ENCODE data around the gene ZNF710. TPM values are rescaled to one million over a fixed set of nuclear protein-coding genes. Genes with fewer than 3 reads are reported as not detected.

Gene ZNF710
- total and polyA plus RNA-seq, 2 experiments from 2014 or later: 15.9 to 18.2 TPM

- Histone ChIP-seq H4K20me1 (replicated peaks; ENCODE audit: insufficient read depth) (peaks cover 5% of the 10 kb centered on the region; the same call in 1 of the 2 replicates), H3K9me2 (ENCODE audit: insufficient read depth) (no peaks in the 10 kb centered on the region; the same call in 1 of the 2 replicates), H3K79me2 (replicated peaks; ENCODE audit: insufficient read depth) (no peaks in the 10 kb centered on the region), H2AFZ (no peak overlapping the region), H3K27me3 (ENCODE audit: insufficient read depth) (no peaks in the 10 kb centered on the region), H3K36me3 (ENCODE audit: insufficient read depth) (no peaks in the 10 kb centered on the region), H3K4me2 (no peak overlapping the region), H3K4me3 (no peak overlapping the region), H3K4me1 (ENCODE audit: insufficient read depth) (no peaks in the 10 kb centered on the region), H3K27ac (ENCODE audit: low read depth) (no peak overlapping the region), H3F3A (replicated peaks; ENCODE audit: low read depth) (no peaks in the 10 kb centered on the region; the same call in 1 of the 2 replicates)
- Mint-ChIP-seq H3K4me1 (peaks cover 2% of the 10 kb centered on the region; the same call in 2 of the 3 replicates), H3K27ac (no peak overlapping the region), H3K36me3 (ENCODE audit: low read depth) (peaks cover 42% of the 10 kb centered on the region), H3K9me3 (no peaks in the 10 kb centered on the region), H3K4me3 (no peak overlapping the region), H3K27me3 (ENCODE audit: insufficient read depth, low read depth, poor library complexity) (peaks cover 12% of the 10 kb centered on the region)
- no peak for TF ChIP-seq NANOG (IDR thresholded peaks at IDR 0.05; ENCODE audit: borderline replicate concordance)
- no peak for TF ChIP-seq ZNF331 (CRISPR knock-in tag; IDR thresholded peaks at IDR 0.05; ENCODE audit: low read depth)
- no peak for TF ChIP-seq ETS1 (IDR thresholded peaks at IDR 0.05)
- no peak for TF ChIP-seq POLR2AphosphoS5 (IDR thresholded peaks at IDR 0.05; ENCODE audit: low read depth)
- no peak for TF ChIP-seq EZH2 (IDR thresholded peaks at IDR 0.05; ENCODE audit: low read depth, unreplicated experiment)
- no peak for TF ChIP-seq ZNF462 (CRISPR knock-in tag; IDR thresholded peaks at IDR 0.05)
- no peak for TF ChIP-seq CREB1 (CRISPR knock-in tag; IDR thresholded peaks at IDR 0.05; ENCODE audit: low read depth)
- ATAC-seq (no peak), DNase-seq (ENCODE audit: low spot score) (no peak)
These were observed 84.4 kb downstream of the ZNF710 start for GRCh38 chr15:90085565-90085964.
